ENCODE data around the gene KREMEN1. TPM values are rescaled to one million over a fixed set of nuclear protein-coding genes. Genes with fewer than 3 reads are reported as not detected.

The KREMEN1 gene
- total and polyA plus RNA-seq, 4 donors = 1.2 to 22.6 (median 3.8) TPM

- Histone ChIP-seq H3K4me1 (ENCODE audit: control insufficient read depth in 4 of 4, insufficient read depth in 4 of 4, low read length in 3 of 4) (peaks cover 15 to 50% (median 30%) of the 10 kb centered on the region in 4 donors), H3K27me3 (ENCODE audit: control insufficient read depth in 4 of 4, insufficient read depth in 4 of 4, low read length in 3 of 4) (no peaks in the 10 kb centered on the region), H3K36me3 (ENCODE audit: control insufficient read depth in 4 of 4, insufficient read depth in 3 of 4, low read depth in 1 of 4, low read length in 3 of 4) (no peaks in the 10 kb centered on the region), H3K4me3 (ENCODE audit: low read depth in 1 of 3, low read length in 3 of 3) (peak overlapping the region in 2 of 3 donors; percentile 13 to 21), H3K9me3 (ENCODE audit: control insufficient read depth in 4 of 4, low read length in 3 of 4) (no peaks in the 10 kb centered on the region), H3K9ac (ENCODE audit: low read depth in 1 of 2, low read length in 2 of 2) (peak overlapping the region; percentile 70 to 83), H3K27ac (ENCODE audit: low read depth in 1 of 2, low read length in 2 of 2) (peak overlapping the region; percentile 92 to 97)
- TF ChIP-seq ATF3 (IDR thresholded peaks at IDR 0.05) (no peak), GABPA (IDR thresholded peaks at IDR 0.05 in 1 of 2, conservative IDR thresholded peaks at IDR 0.05 in 1 of 2) (no peak), EGR1 (IDR thresholded peaks at IDR 0.05; ENCODE audit: low read depth in 2 of 2) (no peak), JUND (IDR thresholded peaks at IDR 0.05) (no peak), HNF4A (conservative IDR thresholded peaks at IDR 0.05) (no peak), CTCF (IDR thresholded peaks at IDR 0.05; ENCODE audit: low read depth, low read length, missing input control) (no peak), SP1 (IDR thresholded peaks at IDR 0.05) (no peak), REST (IDR thresholded peaks at IDR 0.05) (no peak), HNF4G (IDR thresholded peaks at IDR 0.05) (no peak), FOXA1 (IDR thresholded peaks at IDR 0.05) (no peak), NR2F2 (IDR thresholded peaks at IDR 0.05) (no peak), ZBTB33 (IDR thresholded peaks at IDR 0.05) (no peak), RAD21 (IDR thresholded peaks at IDR 0.05) (no peak), YY1 (IDR thresholded peaks at IDR 0.05) (no peak), FOXA2 (IDR thresholded peaks at IDR 0.05) (no peak), RXRA (IDR thresholded peaks at IDR 0.05) (no peak), TAF1 (conservative IDR thresholded peaks at IDR 0.05) (no peak), MAX (IDR thresholded peaks at IDR 0.05) (no peak)
- DNase-seq (ENCODE audit: low spot score) = no peak
- WGBS = 47% methylated on average over 8 of the region's 8 CpGs
These were observed 40.8 kb upstream of the KREMEN1 start for GRCh38 chr22:29032014-29032475.

Measured in liver (tissue), 9 donors.